K562 (cell line): Measurements from ENCODE around the gene TTC22. TPM values are rescaled to one million over a fixed set of nuclear protein-coding genes. Genes with fewer than 3 reads are reported as not detected.
A peak's percentile ranks its signal among the peaks of the same experiment; 100 is the strongest.

ENCODE experiments used
- BRD9 ChIP-seq: fragments of 450-650 bp; IDR thresholded peaks from 2 replicates; pipeline ENCODE4 v1.6.1; 2018; ENCODE audit warnings: low read depth; ENCODE audit not compliant: partially characterized antibody
- C11orf30 ChIP-seq: fragments of 450-650 bp; IDR thresholded peaks from 2 replicates; pipeline ENCODE4 v1.6.1; 2016; ENCODE audit warnings: low read depth, mild to moderate bottlenecking
- DDX20 ChIP-seq: fragments of 450-650 bp; IDR thresholded peaks from 2 replicates; pipeline ENCODE4 v1.6.1; 2016; ENCODE audit warnings: missing genetic modification characterization, low read depth, mild to moderate bottlenecking, missing compliant biosample characterization, moderate library complexity
- FOXM1 ChIP-seq, 2 experiments: fragments of 450-650 bp in 1 of 2; sonication (generic) in 1 of 2; formaldehyde crosslinking in 1 of 2; IDR thresholded peaks; 2 replicates each; pipeline versions ENCODE4 v1.6.1 to v1.9.0; 2017 to 2022; ENCODE audit warnings: low read depth in 2 of 2, mild to moderate bottlenecking in 2 of 2, missing genetic modification reagents in 1 of 2, moderate library complexity in 1 of 2
- GTF2F1 ChIP-seq: IDR thresholded peaks from 2 replicates; pipeline ENCODE4 v1.6.1; 2011; ENCODE audit warnings: low read depth, low read length, improper control_type of control experiment
- IRF2 ChIP-seq: sonication (generic); formaldehyde crosslinking; IDR thresholded peaks from 2 replicates; pipeline ENCODE4 v1.8.1; 2022; ENCODE audit warnings: mild to moderate bottlenecking, missing genetic modification reagents
- MAFG ChIP-seq: fragments of 450-650 bp; conservative IDR thresholded peaks from 2 replicates; pipeline ENCODE4 v1.6.1; 2016; ENCODE audit warnings: missing genetic modification characterization, missing compliant biosample characterization
- MAFK ChIP-seq: IDR thresholded peaks from 2 replicates; pipeline ENCODE4 v1.6.1; 2011; ENCODE audit warnings: low read length, improper control_type of control experiment
- NR2C2 ChIP-seq, 2 experiments: fragments of 200-800 bp in 1 of 2; sonication (Bioruptor generic) in 1 of 2; sonication (generic) in 1 of 2; formaldehyde crosslinking in 1 of 2; IDR thresholded peaks; 2 replicates each; pipeline versions ENCODE4 v1.6.1 to v1.8.0; 2016 to 2022; ENCODE audit warnings: mild to moderate bottlenecking in 1 of 2, missing compliant biosample characterization in 1 of 2, missing genetic modification characterization in 1 of 2, missing genetic modification reagents in 1 of 2
- STAT5B ChIP-seq: fragments of 250-450 bp; sonication (Bioruptor Pico); IDR thresholded peaks from 2 replicates; pipeline ENCODE4 v1.8.0; 2021; ENCODE audit warnings: mild to moderate bottlenecking, inconsistent platforms
- TEAD2 ChIP-seq: fragments of 450-650 bp; IDR thresholded peaks from 2 replicates; pipeline ENCODE4 v1.6.1; 2016; ENCODE audit warnings: missing genetic modification characterization, control low read depth, missing compliant biosample characterization
- ZNF282 ChIP-seq: sonication (generic); formaldehyde crosslinking; IDR thresholded peaks from 2 replicates; pipeline ENCODE4 v1.8.1; 2023; ENCODE audit warnings: missing genetic modification reagents
- ZNF316 ChIP-seq: fragments of 450-650 bp; IDR thresholded peaks from 2 replicates; pipeline ENCODE4 v1.6.1; 2016
- ZNF318 ChIP-seq, 2 experiments: fragments of 450-650 bp; IDR thresholded peaks; 2 replicates each; pipeline ENCODE4 v1.6.1; 2016; ENCODE audit warnings: mild to moderate bottlenecking in 2 of 2, borderline replicate concordance in 1 of 2, low read depth in 1 of 2, moderate library complexity in 1 of 2
- polyA plus RNA-seq, 8 experiments: library from polyadenylated mRNA; depleted of rRNA in 4 of 8; stranded (reverse) in 5 of 8; unstranded in 3 of 8; fragments of >200 nt; fragmentation: Nextera tagmentation in 2 of 8; fragmentation: Illumina TruSeq in 1 of 8; extraction: Ambion mirVana in 2 of 8; extraction: Trizol in 1 of 8; gene quantifications; 2 replicates each; pipeline versions ENCODE4 v1.2.1 to v1.2.3, GENCODE V29; 2011 to 2014; ENCODE audit warnings: inconsistent platforms in 1 of 8, missing spikeins in 1 of 8
- total RNA-seq, 7 experiments: library from RNA; depleted of rRNA in 6 of 7; stranded (reverse); fragments of >200 nt in 6 of 7; fragmentation: Illumina TruSeq in 2 of 7; extraction: Trizol in 2 of 7; gene quantifications; 2 replicates each; pipeline versions ENCODE4 v1.2.1 to v1.2.3, GENCODE V29; 2011 to 2021; ENCODE audit warnings: low replicate concordance in 1 of 7
- TF ChIP-seq, protein P1 (sequence below), 3 experiments: IDR thresholded peaks in 2 of 3; conservative IDR thresholded peaks in 1 of 3; 2 replicates each; pipeline ENCODE4 v1.5.1; 2011 to 2012; ENCODE audit warnings: low read length in 3 of 3, mild to moderate bottlenecking in 3 of 3, control low read depth in 2 of 3, improper control_type of control experiment in 1 of 3, inconsistent platforms in 1 of 3, low read depth in 1 of 3, mixed read lengths in 1 of 3, moderate library complexity in 1 of 3; ENCODE audit not compliant: insufficient read depth in 2 of 3
- TF ChIP-seq, protein P2 (sequence below): sonication (generic); formaldehyde crosslinking; IDR thresholded peaks from 2 replicates; pipeline ENCODE4 v1.9.0; 2022; ENCODE audit warnings: mild to moderate bottlenecking, missing genetic modification reagents

TTC22 gene
- total and polyA plus RNA-seq, 9 of the 15 experiments (the other 6 are each of a cell fraction or from before 2014, with no cell fraction given), result 0.07 TPM; not detected in 8

DNA sequence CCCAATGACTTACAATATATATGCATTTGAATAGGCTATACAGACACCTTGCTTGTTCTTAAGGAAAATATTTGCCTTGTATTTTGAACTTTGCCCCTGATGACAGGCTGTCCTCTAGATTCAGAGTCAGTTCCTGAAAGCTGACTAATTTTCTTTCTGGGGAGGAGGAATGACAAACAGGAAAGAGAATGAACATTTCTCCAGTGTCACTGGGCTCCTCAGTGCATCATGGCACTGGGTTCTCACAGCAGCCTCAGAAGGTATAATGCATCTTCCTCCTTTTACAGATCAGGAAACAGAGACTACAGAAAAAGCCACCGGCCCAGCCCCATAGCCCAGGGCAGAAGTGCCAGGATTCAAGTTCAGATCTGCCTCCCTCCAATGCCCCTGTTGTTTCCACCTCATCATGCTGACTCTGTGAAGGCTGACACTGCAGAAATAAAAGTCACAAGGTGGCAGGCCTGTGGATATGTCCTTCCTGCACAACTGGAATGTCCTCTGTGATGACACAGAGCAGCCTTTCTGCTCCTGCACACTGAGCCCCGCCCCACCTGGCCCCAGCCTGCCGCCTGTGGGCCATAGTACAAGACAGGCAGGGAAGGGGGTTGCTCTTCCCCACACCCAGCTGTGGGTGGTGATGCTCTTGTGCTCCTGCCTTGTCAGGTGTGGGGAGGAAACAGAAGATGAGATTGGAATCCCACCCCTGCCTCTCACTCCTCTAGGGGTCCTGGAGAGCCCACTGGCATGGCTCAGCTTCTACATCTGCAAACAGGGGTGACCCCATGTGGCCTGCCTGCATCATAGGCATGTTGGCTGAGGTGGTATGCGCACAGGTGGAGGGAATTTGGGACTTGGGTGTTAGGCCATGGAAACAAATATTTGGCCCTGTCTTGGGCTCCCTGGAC lies 6.4 kb downstream of the TTC22 start (continued):
- TF ChIP-seq, protein P1, sequence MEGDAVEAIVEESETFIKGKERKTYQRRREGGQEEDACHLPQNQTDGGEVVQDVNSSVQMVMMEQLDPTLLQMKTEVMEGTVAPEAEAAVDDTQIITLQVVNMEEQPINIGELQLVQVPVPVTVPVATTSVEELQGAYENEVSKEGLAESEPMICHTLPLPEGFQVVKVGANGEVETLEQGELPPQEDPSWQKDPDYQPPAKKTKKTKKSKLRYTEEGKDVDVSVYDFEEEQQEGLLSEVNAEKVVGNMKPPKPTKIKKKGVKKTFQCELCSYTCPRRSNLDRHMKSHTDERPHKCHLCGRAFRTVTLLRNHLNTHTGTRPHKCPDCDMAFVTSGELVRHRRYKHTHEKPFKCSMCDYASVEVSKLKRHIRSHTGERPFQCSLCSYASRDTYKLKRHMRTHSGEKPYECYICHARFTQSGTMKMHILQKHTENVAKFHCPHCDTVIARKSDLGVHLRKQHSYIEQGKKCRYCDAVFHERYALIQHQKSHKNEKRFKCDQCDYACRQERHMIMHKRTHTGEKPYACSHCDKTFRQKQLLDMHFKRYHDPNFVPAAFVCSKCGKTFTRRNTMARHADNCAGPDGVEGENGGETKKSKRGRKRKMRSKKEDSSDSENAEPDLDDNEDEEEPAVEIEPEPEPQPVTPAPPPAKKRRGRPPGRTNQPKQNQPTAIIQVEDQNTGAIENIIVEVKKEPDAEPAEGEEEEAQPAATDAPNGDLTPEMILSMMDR (IDR thresholded peaks at IDR 0.05 in 2 of 3, conservative IDR thresholded peaks at IDR 0.05 in 1 of 3; ENCODE audit: insufficient read depth in 2 of 3, low read depth in 1 of 3, low read length in 3 of 3), result peak in 1 of 3 experiments; percentile 15; a peak in 1 of 6 replicates
- TF ChIP-seq NR2C2 (CRISPR knock-in tag; IDR thresholded peaks at IDR 0.05) (no peak), NR2C2 (tag; IDR thresholded peaks at IDR 0.05) (peak; percentile 29; the same call in 1 of the 2 replicates), ZNF318 (IDR thresholded peaks at IDR 0.05; ENCODE audit: borderline replicate concordance in 1 of 2, low read depth in 1 of 2) (no peak), MAFG (tag) (peak; percentile 65), TEAD2 (tag) (no peak), ZNF282 (no peak), FOXM1 (IDR thresholded peaks at IDR 0.05; ENCODE audit: low read depth) (no peak), FOXM1 (CRISPR knock-in tag; IDR thresholded peaks at IDR 0.05; ENCODE audit: low read depth) (no peak), STAT5B (no peak), IRF2 (CRISPR knock-in tag) (no peak), ZNF316 (peak; percentile 68), DDX20 (tag) (no peak), C11orf30 (no peak; the same call in 1 of the 2 replicates), GTF2F1 (no peak), BRD9 (no peak), MAFK (peak; percentile 31; the same call in 1 of the 2 replicates)
- TF ChIP-seq, protein P2, sequence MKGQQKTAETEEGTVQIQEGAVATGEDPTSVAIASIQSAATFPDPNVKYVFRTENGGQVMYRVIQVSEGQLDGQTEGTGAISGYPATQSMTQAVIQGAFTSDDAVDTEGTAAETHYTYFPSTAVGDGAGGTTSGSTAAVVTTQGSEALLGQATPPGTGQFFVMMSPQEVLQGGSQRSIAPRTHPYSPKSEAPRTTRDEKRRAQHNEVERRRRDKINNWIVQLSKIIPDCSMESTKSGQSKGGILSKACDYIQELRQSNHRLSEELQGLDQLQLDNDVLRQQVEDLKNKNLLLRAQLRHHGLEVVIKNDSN (CRISPR knock-in tag), result no peak
